Smooth muscle cell of trachea (primary cell): Measurements from ENCODE around the gene KCNMB2. TPM values are rescaled to one million over a fixed set of nuclear protein-coding genes. Genes with fewer than 3 reads are reported as not detected.

Experiments
- total RNA-seq: library from RNA; depleted of rRNA; stranded (reverse); fragments of >200 nt; gene quantifications from 2 replicates; pipeline ENCODE4 v1.2.1, GENCODE V29; 2014

KCNMB2 gene
- total RNA-seq = under 0.01 TPM in 1 of 2 replicates, not detected in the other

DNA sequence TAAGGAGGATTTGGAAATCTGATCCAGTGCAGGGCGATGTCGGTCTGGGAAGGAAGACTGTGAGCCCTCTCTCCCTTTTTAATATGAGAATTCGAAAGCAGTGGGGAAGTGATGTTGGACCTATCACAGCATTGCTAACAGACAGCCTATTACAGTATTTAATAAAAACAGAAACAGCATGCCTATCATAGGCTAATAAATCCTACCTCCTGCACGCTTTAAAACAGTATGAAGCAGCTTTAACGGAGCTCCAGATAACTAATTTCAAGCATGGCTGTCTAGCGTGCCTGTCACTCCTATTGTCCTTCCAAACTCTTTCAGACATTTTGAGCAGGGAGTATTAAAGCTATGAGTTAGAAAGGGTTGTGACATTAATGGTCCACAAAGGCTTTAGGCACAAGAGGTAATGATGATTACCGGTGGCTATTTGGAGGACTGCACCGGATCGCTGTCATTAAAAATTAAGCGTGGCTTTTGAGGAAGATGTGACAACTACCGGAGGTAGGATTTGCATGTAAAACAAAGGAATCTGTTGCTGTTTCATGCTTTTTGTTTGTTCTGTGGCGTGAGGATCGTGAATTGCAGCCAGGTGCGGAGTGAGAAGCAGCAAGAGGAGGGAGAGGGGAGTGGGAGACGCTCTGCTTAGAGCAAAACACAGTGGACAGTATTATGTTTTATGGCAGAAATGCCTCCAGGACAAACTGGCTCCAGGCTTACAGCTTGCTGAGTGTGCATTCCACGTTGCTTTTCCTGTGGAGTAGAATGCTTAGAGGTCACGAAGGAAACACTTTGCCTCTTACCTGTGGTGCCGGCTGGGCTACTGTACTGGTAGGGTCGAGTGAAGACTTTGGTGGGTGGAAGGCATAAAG is at the start of gene KCNMB2:
TSS of gene KCNMB2 (plus strand) at position 226 of the 869 bp plus-strand sequence.

